ENCODE data around the gene DUSP10. TPM values are rescaled to one million over a fixed set of nuclear protein-coding genes. Genes with fewer than 3 reads are reported as not detected.

Gene DUSP10
- total and polyA plus RNA-seq, 3 donors from 2014 or later = 12.3 to 17.4 (median 14.6) TPM

GRCh38 chr1:221772117-221772516 lies 30.2 kb upstream of the DUSP10 start:
- Histone ChIP-seq H3K36me3 (ENCODE audit: low read depth, missing control alignments) (no peaks in the 10 kb centered on the region), H3K9me3 (no peaks in the 10 kb centered on the region), H3K4me1 (no peaks in the 10 kb centered on the region), H3K27me3 (no peaks in the 10 kb centered on the region), H3K27ac (no peak overlapping the region), H3K4me3 (no peak overlapping the region)
- DNase-seq = no peak
- intact Hi-C loops (cut with DNase I; ENCODE audit: low total_unique reads) = no loop called here
- no peak for TF ChIP-seq POLR2A (IDR thresholded peaks at IDR 0.05)
- TF ChIP-seq CTCF (IDR thresholded peaks at IDR 0.05) = no peak
- 74 to 84% methylated on average over 3 of the region's 3 CpGs for WGBS, 2 donors

DNA sequence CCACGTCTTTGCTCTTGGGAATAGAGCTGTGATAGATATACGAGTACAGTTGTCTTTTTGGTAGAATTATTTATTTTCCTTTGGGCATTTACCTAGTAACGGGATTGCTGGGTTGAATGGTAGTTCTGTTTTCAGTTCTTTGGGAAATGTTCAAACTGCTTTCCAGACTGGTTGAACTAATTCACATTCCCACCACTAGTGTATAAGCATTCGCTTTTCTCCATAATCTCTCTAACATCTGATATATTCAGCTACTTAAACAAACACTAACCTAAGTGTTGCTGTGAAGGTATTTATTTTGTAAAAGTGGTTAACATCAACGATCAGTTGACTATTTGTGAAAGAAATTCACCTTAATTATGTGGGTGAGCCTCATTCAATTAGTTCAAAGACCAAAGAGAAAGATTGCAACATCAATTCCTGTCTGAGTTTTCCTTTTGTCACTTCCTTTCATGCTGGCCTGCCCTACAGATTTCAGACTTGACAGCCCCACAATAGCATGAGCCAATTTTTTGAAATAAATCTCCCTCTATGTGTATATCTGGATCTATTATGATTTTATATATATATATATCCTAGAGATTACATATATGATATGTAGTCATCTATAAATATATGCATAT lies 26.7 kb upstream of the DUSP10 start:
- Histone ChIP-seq H3K9me3 (no peaks in the 10 kb centered on the region), H3K4me3 (no peak overlapping the region), H3K27ac (no peak overlapping the region), H3K36me3 (ENCODE audit: low read depth, missing control alignments) (no peaks in the 10 kb centered on the region), H3K4me1 (no peaks in the 10 kb centered on the region), H3K27me3 (no peaks in the 10 kb centered on the region)
- no peak for TF ChIP-seq POLR2A (IDR thresholded peaks at IDR 0.05)
- no peak for TF ChIP-seq CTCF (IDR thresholded peaks at IDR 0.05)
- intact Hi-C loops (cut with DNase I; ENCODE audit: low total_unique reads) = no loop called here
- 90 to 91% methylated on average over 5 of the region's 5 CpGs for WGBS, 2 donors
- DNase-seq = no peak

DNA sequence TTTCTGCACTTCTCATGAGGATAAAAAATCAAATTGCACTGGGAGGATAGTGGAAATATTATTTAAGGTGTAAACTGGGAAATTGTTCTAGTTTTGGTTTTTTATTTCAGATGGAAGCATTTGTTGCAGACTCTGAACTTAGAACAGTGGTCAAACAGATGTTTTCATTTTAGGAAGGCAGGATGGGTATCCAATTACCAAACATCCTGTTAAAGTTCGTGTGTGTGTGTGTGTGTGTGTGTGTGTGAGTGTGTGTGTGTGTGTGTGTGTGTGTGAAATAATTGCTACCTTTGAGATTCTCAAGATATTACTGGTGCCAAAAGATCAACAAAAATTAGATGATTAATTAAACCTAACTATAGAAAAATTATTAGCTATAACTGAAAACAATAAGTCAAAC lies 24.3 kb upstream of the DUSP10 start:
- DNase-seq = no peak
- TF ChIP-seq CTCF (IDR thresholded peaks at IDR 0.05) (no peak), POLR2A (IDR thresholded peaks at IDR 0.05) (no peak)

GRCh38 chr1:221765527-221765926 lies 23.6 kb upstream of the DUSP10 start:
- Histone ChIP-seq H3K36me3 (ENCODE audit: low read depth, missing control alignments) (no peaks in the 10 kb centered on the region), H3K4me1 (peaks cover 9% of the 10 kb centered on the region), H3K9me3 (no peaks in the 10 kb centered on the region), H3K27ac (no peak overlapping the region), H3K4me3 (no peak overlapping the region), H3K27me3 (no peaks in the 10 kb centered on the region)
- DNase-seq = no peak
- TF ChIP-seq POLR2A (IDR thresholded peaks at IDR 0.05) = no peak
- TF ChIP-seq CTCF (IDR thresholded peaks at IDR 0.05) = no peak
- WGBS, 2 donors = 44% methylated on average over 2 of the region's 2 CpGs
- intact Hi-C loops (cut with DNase I; ENCODE audit: low total_unique reads) = no loop called here

More for the DNA sequence above, 24.3 kb upstream of the DUSP10 start:
- Histone ChIP-seq H3K4me1 (peaks cover 6% of the 10 kb centered on the region), H3K4me3 (no peak overlapping the region), H3K27me3 (no peaks in the 10 kb centered on the region), H3K9me3 (no peaks in the 10 kb centered on the region), H3K27ac (no peak overlapping the region), H3K36me3 (ENCODE audit: low read depth, missing control alignments) (no peaks in the 10 kb centered on the region)
- intact Hi-C loops (cut with DNase I; ENCODE audit: low total_unique reads) = no loop called here
- WGBS, 2 donors = 20 to 25% methylated on average over 1 of the region's 1 CpG

- no peak for DNase-seq
- TF ChIP-seq POLR2A (IDR thresholded peaks at IDR 0.05) (no peak), CTCF (IDR thresholded peaks at IDR 0.05) (no peak)
- Histone ChIP-seq H3K9me3 (no peaks in the 10 kb centered on the region), H3K4me3 (no peak overlapping the region), H3K27ac (no peak overlapping the region), H3K27me3 (no peaks in the 10 kb centered on the region), H3K36me3 (ENCODE audit: low read depth, missing control alignments) (no peaks in the 10 kb centered on the region), H3K4me1 (peaks cover 9% of the 10 kb centered on the region)
- WGBS, 2 donors = 70 to 79% methylated on average over 2 of the region's 2 CpGs
- intact Hi-C loops (cut with DNase I; ENCODE audit: low total_unique reads) = no loop called here
Observed at GRCh38 chr1:221762121-221762520, 20.2 kb upstream of the DUSP10 start.
